ENCODE measurements around the gene GRIN1. TPM values are rescaled to one million over a fixed set of nuclear protein-coding genes. Genes with fewer than 3 reads are reported as not detected.

Gene GRIN1
- total RNA-seq, 1 experiment from 2014 or later = not detected

DNA sequence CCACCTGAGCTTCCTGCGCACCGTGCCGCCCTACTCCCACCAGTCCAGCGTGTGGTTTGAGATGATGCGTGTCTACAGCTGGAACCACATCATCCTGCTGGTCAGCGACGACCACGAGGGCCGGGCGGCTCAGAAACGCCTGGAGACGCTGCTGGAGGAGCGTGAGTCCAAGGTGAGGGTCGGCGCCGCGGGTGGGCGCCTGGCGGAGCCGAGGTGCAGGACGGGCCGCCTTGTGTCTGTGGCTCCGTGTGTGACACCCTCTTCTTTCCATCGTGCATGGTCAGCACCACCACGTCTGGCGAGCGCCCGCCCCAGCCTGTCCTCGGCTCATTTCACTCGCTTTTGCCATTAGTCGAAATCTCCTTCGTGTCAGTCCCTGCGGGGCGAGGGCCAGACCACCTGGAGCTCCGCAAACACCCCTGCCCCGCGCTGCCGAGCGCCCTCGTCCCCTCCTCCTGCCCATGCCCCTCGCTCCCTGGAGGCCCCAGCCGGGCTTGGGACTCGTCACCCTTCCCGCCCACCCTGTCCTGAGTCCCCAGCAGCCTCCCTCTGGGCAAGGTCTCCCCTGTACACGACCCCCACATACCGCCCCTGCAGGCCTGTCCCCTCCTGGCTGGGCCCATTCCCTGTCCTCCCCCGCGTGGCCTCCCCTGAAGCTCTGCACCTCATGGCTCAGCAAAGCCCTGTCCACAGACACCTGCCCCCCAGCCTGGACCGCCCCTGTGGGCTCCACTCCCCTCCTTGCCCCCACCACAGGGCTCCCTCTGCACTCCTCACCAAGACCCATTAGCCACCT is 7.0 kb downstream of the GRIN1 start:
- DNase-seq (ENCODE audit: low read depth) = no peak

DNA sequence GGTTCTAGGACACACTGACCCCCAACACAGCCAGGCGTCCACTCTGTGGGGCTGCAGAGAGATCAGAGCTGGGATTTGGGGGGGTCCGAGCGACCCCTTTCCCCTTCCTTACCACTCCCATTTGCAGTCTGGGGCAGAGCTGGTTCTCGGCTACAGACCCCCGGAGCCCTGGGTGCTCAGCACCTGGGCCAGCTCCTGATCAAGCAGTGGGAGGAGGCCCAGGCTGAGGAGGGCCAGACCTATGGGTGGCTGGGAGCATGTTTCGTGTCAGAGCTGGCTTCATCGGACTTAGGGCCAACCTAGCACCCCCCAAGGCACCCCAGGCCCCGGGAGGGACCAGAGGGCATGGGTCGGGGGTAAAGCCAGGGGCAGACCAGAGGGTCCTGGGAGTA is 7.6 kb downstream of the GRIN1 start:
- DNase-seq (ENCODE audit: low read depth) = no peak

DNA sequence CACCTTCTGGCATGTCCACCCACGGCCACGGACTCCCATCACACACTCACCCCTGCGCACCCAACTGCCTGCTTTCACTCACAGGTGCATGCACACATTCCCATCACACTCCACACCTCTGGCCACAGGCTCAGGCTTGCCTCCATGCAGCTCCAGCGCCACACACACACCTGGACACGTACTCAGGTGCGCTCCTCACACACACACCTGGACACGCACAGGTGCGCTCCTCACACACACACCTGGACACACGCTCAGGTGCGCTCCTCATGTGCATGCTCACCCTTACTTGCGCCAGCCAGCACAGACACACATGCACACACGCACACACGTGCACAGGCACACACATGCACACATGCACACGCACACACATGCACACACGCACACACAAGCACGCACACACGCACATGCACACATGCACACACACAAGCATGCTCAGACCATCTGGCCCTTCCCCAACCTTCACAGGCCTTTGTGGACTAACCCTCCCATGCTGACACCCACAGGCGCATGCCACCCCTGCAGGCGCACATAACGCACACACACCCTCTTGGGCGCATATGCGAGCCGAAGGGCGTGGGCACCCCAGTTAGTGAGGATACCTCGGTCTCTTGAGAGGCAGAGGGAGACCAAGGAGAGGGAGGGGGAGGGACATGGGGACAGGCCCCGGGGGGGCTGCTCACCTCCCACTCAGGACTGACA is 8.3 kb downstream of the GRIN1 start:
- no peak for DNase-seq (ENCODE audit: low read depth)

DNA sequence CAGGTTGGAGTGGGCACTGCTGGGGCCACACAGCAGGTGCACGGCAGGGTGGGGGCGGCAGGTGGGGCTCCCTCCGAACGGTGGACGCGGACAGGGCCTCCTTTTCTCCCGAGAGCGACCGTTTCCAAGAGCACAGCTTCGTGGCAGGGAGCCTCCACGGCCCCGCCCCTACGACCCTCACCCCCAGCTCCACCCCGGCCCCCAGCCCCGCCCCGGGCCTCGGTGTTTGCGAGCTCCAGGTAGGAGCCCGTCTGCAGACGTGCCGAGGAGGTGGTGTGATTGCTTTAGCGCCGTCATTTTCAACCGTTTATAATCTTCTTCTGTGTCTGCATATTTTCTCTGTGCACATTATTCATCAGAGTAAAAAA is 8.8 kb downstream of the GRIN1 start:
- DNase-seq (ENCODE audit: low read depth) = no peak

DNA sequence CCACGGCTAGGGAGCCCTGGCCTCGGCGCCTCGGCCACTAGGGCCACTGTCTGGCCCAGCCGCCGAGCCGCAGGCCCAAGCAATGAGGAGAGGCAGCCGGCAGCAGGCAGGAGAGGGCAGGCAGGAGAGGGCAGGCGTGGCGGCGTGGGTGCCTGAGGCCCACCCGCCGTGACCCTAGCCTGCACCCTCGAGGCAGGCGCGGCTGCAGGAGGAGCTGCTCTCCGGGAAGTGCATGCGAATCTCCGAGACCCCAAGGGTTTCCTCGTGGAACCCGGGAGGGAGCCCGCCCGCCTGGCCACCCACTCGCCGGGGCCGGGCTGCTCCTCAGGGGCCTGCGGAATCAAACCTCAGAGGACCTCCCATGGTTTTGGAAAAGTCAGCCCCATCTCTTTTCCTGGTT is 9.3 kb downstream of the GRIN1 start:
- DNase-seq (ENCODE audit: low read depth) = no peak

DNA sequence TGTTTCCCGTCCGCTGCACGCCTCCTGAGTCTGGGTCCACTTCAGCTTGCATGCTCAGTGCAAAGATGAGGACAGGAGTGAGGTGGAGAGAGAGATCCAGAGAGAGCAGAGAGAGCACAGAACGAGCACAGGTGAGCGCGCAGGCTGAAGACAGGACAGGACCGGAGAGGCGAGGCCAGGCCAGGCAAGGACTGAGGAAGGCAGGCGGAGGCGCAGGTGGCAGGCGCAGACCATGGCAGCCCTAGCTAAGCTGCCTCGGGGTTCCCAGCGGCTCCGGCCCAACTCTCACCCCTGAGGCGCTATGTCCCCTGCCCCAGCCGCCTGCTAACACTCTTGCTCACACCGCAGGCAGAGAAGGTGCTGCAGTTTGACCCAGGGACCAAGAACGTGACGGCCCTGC is 9.7 kb downstream of the GRIN1 start:
- no peak for DNase-seq (ENCODE audit: low read depth)

DNA sequence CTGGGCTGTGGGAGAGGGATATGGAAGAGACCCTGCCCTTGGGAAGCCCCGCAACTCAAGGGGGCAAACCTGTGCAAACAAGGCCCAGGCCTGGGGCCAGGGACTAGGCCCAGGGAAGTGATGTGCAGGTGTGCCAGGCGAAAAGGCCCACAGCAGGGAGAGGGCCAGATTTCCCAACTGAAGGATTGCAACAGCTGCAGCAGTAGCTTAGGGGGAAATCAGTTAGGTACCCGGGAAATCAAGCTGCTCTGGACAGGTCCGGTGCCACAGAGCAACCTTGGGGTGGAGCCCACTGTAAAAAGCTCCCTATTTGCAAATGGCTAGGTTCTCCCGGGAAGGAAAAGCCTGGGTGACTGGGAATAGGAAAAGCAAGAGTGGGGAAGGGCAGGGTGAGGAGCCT is 10.4 kb downstream of the GRIN1 start:
- no peak for DNase-seq (ENCODE audit: low read depth)

DNA sequence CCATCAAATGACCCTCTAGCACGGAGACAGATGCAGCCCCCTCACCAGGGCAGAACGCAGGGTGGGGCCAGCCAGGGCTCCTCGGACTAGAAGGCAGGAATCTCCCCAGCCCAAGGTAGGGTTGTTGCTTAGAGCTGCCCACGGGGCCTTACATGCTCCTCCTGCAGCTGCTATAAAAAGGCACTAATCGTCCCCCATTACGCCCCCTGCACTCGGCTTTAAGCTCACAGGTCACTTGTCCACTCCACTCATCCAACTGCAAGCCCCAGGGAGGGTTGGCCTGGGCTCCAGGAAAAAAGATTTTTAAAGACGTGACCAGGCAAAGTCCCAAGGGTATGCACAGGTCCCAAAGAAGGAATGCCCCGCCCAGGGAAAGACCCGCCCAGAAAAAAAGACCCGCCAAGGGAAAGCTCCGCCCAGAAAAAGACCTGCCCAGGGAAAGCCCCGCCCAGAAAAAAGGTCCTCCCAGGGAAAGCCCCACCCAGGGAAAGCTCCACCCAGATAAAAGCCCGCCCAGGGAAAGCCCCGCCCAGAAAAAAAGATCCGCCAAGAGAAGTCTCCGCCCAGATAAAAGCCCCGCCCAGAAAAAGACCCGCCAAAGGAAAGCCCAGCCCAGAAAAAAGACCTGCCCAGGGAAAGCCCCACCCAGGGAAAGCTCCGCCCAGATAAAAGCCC is 11.1 kb downstream of the GRIN1 start:
- no peak for DNase-seq (ENCODE audit: low read depth)

DNA sequence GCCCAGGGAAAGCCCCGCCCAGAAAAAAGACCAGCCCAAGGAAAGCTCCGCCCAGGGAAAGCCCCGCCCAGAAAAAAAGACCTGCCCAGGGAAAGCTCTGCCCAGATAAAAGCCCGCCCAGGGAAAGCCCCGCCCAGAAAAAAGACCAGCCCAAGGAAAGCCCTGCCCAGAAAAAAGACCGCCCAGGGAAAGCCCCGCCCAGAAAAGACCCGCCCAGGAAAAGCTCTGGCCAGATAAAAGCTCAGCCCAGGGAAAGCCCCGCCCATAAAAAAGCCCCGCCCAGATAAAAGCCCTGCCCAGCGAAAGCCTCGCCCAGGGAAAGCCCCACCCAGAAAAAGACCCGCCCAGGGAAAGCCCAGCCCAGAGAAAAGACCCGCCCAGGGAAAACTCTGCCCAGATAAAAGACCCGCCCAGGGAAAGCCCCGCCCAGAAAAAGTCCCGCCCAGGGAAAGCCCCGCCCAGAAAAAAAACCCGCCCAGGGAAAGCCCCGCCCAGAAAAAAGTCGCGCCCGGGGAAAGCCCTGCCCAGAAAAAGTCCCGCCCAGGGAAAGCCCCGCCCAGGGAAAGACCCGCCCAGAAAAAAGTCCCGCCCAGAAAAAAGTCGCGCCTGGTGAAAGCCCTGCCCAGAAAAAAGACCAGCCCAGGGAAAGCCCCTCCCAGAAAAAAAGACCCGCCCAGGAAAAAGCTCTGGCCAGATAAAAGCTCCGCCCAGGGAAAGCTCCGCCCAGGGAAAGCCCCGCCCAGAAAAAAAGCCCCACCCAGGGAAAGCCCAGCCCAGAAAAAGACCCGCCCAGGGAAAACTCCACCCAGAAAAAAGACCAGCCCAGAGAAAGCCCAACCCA is 11.9 kb downstream of the GRIN1 start:
- peak; percentile 44 for DNase-seq (ENCODE audit: low read depth)

DNA sequence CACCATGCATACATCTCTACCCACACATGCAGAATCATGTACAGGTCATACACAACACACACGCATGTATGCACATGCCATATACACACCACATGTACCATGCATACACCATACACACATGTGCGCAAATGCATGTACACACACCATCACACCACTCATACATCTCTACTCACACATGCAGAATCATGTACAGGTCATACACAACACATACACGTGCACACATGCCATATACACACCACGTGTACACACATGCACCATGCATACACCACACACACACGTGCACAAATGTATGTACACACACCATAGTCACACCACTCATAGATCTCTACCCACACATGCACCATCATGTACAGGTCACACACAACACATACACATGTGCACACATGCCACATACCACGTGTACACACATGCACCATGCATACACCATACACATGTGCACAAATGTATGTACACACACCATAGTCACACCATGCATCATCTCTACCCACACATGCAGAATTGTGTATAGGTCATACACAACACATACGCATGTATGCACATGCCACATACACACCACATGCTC is 14.0 kb downstream of the GRIN1 start:
- DNase-seq (ENCODE audit: low read depth) = no peak

DNA sequence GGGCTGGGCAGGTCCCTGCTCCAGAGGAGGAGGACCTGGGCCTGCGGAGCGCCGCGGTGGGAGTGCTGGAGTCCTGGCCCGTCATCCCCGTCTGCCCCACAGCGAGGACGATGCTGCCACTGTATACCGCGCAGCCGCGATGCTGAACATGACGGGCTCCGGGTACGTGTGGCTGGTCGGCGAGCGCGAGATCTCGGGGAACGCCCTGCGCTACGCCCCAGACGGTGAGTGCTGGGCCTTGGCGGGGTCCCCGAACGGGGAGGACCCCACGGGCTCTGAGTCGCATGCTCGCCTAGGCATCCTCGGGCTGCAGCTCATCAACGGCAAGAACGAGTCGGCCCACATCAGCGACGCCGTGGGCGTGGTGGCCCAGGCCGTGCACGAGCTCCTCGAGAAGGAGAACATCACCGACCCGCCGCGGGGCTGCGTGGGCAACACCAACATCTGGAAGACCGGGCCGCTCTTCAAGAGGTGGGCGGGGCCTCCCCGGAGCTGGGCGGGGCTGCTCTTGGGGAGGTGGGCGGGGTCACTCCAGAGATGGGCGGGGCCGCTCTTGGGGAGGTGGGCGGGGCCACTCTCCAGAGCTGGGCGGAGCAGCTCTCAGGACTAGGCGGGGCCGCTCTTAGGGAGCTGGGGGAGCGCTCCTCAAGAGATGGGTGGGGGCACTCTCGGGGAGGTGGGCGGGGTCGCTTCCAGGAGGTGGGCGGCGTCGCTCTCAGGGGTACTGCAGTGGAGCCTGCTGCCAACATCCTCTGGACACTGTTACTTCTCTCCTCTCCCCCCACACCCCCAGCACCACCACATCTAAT is 17.8 kb downstream of the GRIN1 start:
- no peak for DNase-seq (ENCODE audit: low read depth)

DNA sequence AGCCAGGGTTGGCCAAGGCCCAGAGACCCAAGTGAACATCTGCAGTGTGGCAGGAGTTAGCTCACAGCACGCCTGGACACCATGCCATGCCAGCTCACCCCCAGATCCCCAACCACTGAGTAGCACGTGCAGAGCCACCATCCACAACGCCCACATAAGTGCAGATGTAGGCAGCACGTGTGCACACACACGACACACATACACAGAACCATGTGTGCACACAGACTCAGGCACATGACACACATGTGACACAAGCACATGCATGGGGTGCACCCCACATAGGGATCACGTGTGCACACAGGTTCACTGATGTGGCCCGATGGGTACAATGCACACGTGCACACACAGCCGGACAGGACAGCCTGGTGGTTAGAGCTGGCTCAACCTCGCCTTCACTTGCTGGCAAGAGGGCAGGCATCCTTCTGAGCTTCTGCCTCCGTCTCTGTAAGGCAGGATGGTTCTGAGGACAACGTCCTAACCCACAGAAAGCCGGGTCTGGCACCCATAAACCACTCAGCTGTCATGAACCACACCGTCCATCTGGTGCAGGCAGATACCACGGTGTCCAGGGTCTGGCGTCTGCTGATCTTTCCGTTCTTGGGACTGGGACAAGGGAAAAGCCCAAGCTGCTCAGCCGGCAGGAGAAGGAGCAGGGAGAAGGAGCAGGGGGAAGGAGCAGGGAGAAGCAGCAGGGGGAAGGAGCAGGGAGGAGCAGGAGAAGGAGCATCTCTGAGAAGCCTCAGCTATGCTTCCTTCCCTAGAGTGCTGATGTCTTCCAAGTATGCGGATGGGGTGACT is 18.9 kb downstream of the GRIN1 start:
- DNase-seq (ENCODE audit: low read depth) = no peak

DNA sequence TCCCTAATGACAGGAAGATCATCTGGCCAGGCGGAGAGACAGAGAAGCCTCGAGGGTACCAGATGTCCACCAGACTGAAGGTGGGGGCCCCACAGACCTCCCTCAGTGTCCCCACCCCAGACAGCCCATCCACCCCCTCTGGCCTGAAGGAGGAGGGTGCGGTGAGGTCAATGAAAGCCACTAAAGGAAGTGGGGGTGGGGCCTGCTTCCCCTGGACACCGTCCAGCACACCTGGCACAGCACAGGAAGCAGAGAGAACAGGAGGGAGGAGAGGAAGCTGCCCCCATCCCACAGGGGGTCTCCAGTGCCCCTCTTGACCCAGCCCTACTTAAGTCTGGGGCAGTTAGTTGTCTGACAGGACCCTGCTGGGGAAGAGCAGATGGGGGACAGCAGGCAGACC is 19.7 kb downstream of the GRIN1 start:
- no peak for DNase-seq (ENCODE audit: low read depth)

DNA sequence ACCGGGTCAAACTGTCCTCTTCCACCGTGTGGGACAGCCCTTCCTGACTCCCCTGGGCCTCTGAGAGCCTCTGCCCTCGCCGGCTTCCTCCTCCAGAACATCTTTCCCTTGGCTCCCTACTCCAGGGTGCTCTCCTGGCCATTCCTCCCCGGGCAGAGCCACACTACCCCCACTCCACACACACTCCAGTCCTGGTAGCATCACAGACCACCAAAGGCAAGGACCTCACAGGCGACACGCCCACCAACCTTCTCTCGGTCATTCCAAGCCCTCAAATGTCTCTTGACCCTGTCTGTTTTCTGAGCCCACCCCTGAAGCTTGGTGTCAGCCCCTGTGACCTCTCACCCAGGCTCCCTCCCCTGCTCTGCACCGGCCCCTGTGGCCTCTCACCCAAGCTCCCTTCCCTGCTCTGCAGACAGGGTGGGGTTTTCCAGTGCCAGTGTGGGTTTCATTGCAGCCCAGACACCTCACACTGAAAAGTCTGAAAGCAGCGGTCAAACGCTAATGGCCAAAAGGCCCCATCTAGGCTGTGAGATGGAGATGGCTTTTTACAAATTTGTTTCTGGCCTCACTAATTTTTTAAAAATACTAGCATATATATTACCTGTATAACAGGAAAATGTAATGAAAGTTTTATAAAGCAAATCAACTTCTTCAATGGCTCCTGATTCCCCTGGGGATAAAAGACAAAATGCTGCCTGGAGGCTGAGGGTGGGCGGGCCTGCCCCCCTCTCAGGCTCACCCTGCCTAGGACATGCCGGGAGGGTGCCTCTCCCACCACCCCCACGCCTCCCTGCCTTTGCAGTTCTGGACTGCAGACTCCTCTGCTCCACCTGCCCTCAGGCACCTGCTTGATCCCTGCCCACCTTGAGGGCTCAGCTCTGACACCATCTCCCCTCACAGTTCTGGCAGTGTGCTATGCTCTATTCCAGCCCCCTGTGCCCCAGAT is 20.4 kb downstream of the GRIN1 start:
- no peak for DNase-seq (ENCODE audit: low read depth)

DNA sequence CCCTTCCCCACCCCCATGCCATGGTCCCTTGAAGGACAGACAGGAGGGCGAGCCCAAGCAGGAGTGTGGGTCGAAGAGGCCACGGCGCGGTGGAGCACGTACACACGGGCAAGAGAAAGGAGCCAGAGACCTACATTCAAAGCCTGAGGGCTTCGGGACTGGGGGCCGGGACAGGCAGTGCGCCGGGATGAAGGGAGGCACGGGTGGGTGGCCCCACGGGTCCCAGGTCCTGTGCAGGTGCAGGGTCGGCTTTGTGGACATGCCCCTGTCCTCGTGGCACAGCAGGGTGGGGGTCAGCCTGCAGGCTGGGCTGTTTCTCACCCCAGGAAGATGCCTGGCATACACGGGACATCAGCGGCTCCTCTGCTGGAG is 21.1 kb downstream of the GRIN1 start:
- no peak for DNase-seq (ENCODE audit: low read depth)

DNA sequence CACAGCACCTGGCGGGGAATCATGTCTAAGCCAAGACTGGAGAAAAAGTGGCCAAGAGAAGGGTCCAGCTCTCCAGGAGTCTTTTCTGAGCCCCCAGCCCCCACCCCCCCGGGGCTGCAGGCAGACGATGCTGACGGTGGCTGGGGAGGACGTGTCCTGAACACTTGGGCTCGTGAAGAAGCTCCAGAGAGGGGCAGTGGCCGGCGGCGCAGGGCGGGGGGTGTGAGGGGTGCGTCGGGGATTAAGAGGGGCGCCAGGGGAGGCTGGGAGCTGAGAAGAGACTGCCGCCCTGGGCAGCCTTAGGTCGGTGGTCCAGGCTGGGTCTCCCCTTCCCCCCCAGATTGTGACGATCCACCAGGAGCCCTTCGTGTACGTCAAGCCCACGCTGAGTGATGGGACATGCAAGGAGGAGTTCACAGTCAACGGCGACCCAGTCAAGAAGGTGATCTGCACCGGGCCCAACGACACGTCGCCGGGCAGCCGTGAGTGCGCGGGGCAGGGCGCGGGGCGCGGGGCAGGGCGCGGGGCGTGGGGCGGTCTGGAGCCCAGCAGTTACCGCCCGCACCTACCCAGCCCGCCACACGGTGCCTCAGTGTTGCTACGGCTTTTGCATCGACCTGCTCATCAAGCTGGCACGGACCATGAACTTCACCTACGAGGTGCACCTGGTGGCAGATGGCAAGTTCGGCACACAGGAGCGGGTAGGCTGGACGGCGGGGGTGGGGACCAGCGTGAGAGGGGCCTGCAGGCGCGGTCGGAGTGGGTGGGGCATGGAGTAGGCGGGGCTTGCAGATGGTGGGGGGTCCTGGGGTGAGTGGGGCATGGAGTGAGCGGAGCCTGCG is 22.0 kb downstream of the GRIN1 start:
- no peak for DNase-seq (ENCODE audit: low read depth)

Data from HT1080 (cell line).